ENCODE results near the gene COL1A1. TPM values are rescaled to one million over a fixed set of nuclear protein-coding genes. Genes with fewer than 3 reads are reported as not detected.

Gene COL1A1
- polyA plus RNA-seq, 1 of the 3 experiments (the other 2 are of a cell fraction) = 1,461 TPM

GRCh38 chr17:50203604-50204345 is 2.3 kb upstream of the COL1A1 start (continued):
- TF ChIP-seq TAF1 (IDR thresholded peaks at IDR 0.05; ENCODE audit: borderline replicate concordance, low read depth, low read length) (peak; percentile 43; the same call in 1 of the 2 replicates), SMC3 (IDR thresholded peaks at IDR 0.05; ENCODE audit: low read depth, low read length) (no peak), EZH2phosphoT487 (IDR thresholded peaks at IDR 0.05; ENCODE audit: borderline replicate concordance, low read depth) (no peak), SIN3A (IDR thresholded peaks at IDR 0.05; ENCODE audit: borderline replicate concordance, low read depth, low read length) (peak; percentile 94), GABPA (IDR thresholded peaks at IDR 0.05; ENCODE audit: low read depth) (peak; percentile 28; the same call in 1 of the 2 replicates), JUND (IDR thresholded peaks at IDR 0.05) (peak; percentile 87), FOSL2 (IDR thresholded peaks at IDR 0.05; ENCODE audit: borderline replicate concordance, low read depth) (peak; percentile 90), PBX3 (IDR thresholded peaks at IDR 0.05) (peak; percentile 87), MXI1 (IDR thresholded peaks at IDR 0.05; ENCODE audit: low read depth, low read length) (no peak), EP300 (IDR thresholded peaks at IDR 0.05; ENCODE audit: borderline replicate concordance in 1 of 2, low read depth in 1 of 2, low read length in 1 of 2) (peak in 1 of 2 experiments; percentile 93; a peak in 3 of 4 replicates), TCF12 (IDR thresholded peaks at IDR 0.05) (peak; percentile 98), YY1 (IDR thresholded peaks at IDR 0.05; ENCODE audit: low read depth) (no peak), TEAD4 (IDR thresholded peaks at IDR 0.05; ENCODE audit: borderline replicate concordance, insufficient read depth) (peak; percentile 93)
- TF ChIP-seq, protein P1, sequence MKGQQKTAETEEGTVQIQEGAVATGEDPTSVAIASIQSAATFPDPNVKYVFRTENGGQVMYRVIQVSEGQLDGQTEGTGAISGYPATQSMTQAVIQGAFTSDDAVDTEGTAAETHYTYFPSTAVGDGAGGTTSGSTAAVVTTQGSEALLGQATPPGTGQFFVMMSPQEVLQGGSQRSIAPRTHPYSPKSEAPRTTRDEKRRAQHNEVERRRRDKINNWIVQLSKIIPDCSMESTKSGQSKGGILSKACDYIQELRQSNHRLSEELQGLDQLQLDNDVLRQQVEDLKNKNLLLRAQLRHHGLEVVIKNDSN (IDR thresholded peaks at IDR 0.05; ENCODE audit: borderline replicate concordance, low read depth) = 0 out of 2 replicates have a peak, but pooled peaks have one; percentile 19

DNA sequence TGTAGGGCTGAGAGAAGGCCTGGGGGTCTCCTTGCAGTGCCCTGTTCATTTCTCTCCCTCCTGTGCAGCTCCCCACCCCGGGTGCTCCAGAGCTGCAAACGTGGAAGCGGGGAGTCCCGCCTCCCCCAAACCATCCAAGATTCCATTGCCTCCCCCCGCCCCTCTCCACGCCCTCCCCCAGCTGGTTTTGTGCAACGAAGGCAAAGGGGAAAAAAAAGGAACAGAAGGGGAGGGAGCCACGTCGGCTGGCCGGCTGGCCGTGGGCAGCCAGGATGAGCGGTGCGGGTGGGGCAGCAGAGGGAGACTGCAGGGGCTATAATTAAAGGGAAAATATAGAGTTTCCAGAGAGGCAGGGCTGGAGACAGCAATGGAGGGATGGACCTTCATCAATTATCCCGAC is 1.7 kb upstream of the COL1A1 start:
- H3F3A ChIP-seq (replicated peaks; ENCODE audit: insufficient read depth) = peaks cover 57% of the 10 kb centered on the region
- DNase-seq = no peak
- H3K36me3 ChIP-seq (replicated peaks in 1 of 2; ENCODE audit: control insufficient read depth in 1 of 2, insufficient read depth in 2 of 2, low read length in 1 of 2) = peaks cover 13 to 18% of the 10 kb centered on the region in 2 experiments
- no peaks in the 10 kb centered on the region for H3K9me3 ChIP-seq
- H3K9me2 ChIP-seq = no peaks in the 10 kb centered on the region
- ChIA-PET POLR2A (no interaction called here), CTCF (interaction anchor here (0.6 to 25.6 kb wide), 11 partner anchors 8 to 276 kb away, joined by 3 to 2150 read pairs (median 17); partner anchors contain the start of genes RSAD1, SGCA and TMEM92)
- peaks cover 52 to 60% of the 10 kb centered on the region in 2 experiments for H3K4me1 ChIP-seq (ENCODE audit: control insufficient read depth in 1 of 2, insufficient read depth in 2 of 2, low read depth in 1 of 2, low read length in 1 of 2)
- H3K4me3 ChIP-seq (ENCODE audit: low read depth in 2 of 2, low read length in 1 of 2) = no peak overlapping the region
- H2AFZ ChIP-seq (ENCODE audit: low read depth) = no peak overlapping the region
- 65% methylated on average over 14 of the region's 14 CpGs for WGBS (ENCODE audit: low lambda C conversion rate)
- H4K20me1 ChIP-seq (ENCODE audit: insufficient read depth) = peaks cover 33% of the 10 kb centered on the region
- no peaks in the 10 kb centered on the region for H3K27me3 ChIP-seq (ENCODE audit: insufficient read depth)
- H3K79me2 ChIP-seq (ENCODE audit: insufficient read depth) = peaks cover 55% of the 10 kb centered on the region
- peak overlapping the region; percentile 76 to 100; a peak in 3 of 4 replicates for H3K27ac ChIP-seq (ENCODE audit: low read depth in 2 of 2, low read length in 1 of 2)
- peak overlapping the region; percentile 89; the same call in 1 of the 2 replicates for H3K4me2 ChIP-seq
- H3K9ac ChIP-seq = peak overlapping the region; percentile 57; the same call in 1 of the 2 replicates
- TF ChIP-seq RXRA (IDR thresholded peaks at IDR 0.05; ENCODE audit: borderline replicate concordance, low read depth) = no peak
- TF ChIP-seq, protein P2, sequence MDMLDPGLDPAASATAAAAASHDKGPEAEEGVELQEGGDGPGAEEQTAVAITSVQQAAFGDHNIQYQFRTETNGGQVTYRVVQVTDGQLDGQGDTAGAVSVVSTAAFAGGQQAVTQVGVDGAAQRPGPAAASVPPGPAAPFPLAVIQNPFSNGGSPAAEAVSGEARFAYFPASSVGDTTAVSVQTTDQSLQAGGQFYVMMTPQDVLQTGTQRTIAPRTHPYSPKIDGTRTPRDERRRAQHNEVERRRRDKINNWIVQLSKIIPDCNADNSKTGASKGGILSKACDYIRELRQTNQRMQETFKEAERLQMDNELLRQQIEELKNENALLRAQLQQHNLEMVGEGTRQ (IDR thresholded peaks at IDR 0.05; ENCODE audit: borderline replicate concordance, low read depth, low read length) = no peak
- TF ChIP-seq RFX5 (IDR thresholded peaks at IDR 0.05; ENCODE audit: low read length) = no peak
- no peak for TF ChIP-seq CHD2 (IDR thresholded peaks at IDR 0.05; ENCODE audit: low read length, partially characterized antibody)
- TF ChIP-seq PBX3 (IDR thresholded peaks at IDR 0.05) = no peak
- no peak for TF ChIP-seq GABPA (IDR thresholded peaks at IDR 0.05; ENCODE audit: low read depth)
- no peak for TF ChIP-seq REST (IDR thresholded peaks at IDR 0.05; ENCODE audit: low read depth, low read length)
- TF ChIP-seq ELF1 (IDR thresholded peaks at IDR 0.05) = no peak
- TF ChIP-seq FOXM1 (IDR thresholded peaks at IDR 0.05; ENCODE audit: low read depth) = no peak
- TF ChIP-seq NRF1 (IDR thresholded peaks at IDR 0.05; ENCODE audit: low read depth, low read length) = no peak
- TF ChIP-seq MEF2A (IDR thresholded peaks at IDR 0.05; ENCODE audit: borderline replicate concordance, low read depth) = no peak
- TF ChIP-seq EP300 (IDR thresholded peaks at IDR 0.05; ENCODE audit: borderline replicate concordance in 1 of 2, low read depth in 1 of 2, low read length in 1 of 2) = no peak
- no peak for TF ChIP-seq NFIC (IDR thresholded peaks at IDR 0.05; ENCODE audit: borderline replicate concordance)
- no peak for TF ChIP-seq SMC3 (IDR thresholded peaks at IDR 0.05; ENCODE audit: low read depth, low read length)
